Pancreas (tissue), 10 donors: ENCODE results near the gene DDOST. TPM values are rescaled to one million over a fixed set of nuclear protein-coding genes. Genes with fewer than 3 reads are reported as not detected.

Experiments
- ATAC-seq, 4 donors: fragments of 200-7000 bp; cut with Tn5 transposase; one replicate each; pipeline versions ENCODE4 v1.8.0 to v1.9.1; 2020; ENCODE audit warnings: mild to moderate bottlenecking in 4 of 4, moderate library complexity in 4 of 4
- DNase-seq, 6 donors: peaks; one replicate each; pipeline ENCODE4 v3.0.0-alpha.2; 2020
- FAIRE-seq: peaks from 2 replicates; lab custom pipeline; 2012; peaks lifted over from hg19 to GRCh38; lab: Jason Lieb, UNC
- H3K27ac ChIP-seq, 4 donors: fragments of 200-600 bp; sonication (generic); 1 replicate in 3 of 4; 2 replicates in 1 of 4; pipeline versions ENCODE4 v1.5.0 to v1.8.0; 2020
- H3K27me3 ChIP-seq, 4 donors: fragments of 200-600 bp; one replicate each; pipeline ENCODE4 v1.8.0; 2021
- H3K36me3 ChIP-seq, 3 donors: fragments of 200-600 bp; sonication (generic) in 1 of 3; one replicate each; pipeline versions ENCODE4 v1.5.0 to v1.8.0; 2020 to 2021
- H3K4me1 ChIP-seq, 3 donors: fragments of 200-600 bp; one replicate each; pipeline ENCODE4 v1.8.0; 2021
- H3K4me3 ChIP-seq, 4 donors: fragments of 200-600 bp; sonication (generic) in 2 of 4; one replicate each; pipeline versions ENCODE4 v1.5.0 to v1.8.0; 2020 to 2021
- H3K9me3 ChIP-seq, 4 donors: fragments of 200-600 bp; one replicate each; pipeline ENCODE4 v1.8.0; 2021
- CTCF ChIP-seq, 4 donors: fragments of 200-600 bp; sonication (generic) in 3 of 4; IDR thresholded peaks; one replicate each; pipeline versions ENCODE4 v1.5.0 to v1.8.0; 2021; ENCODE audit warnings: antibody characterized with exemption in 4 of 4
- WGBS, 2 donors: extraction: QIAGEN DNeasy Blood & Tissue Kit; methylation state at CpG; one replicate each; pipeline ENCODE4 v1.1.7; 2013; 5-methylcytosine and 5-hydroxymethylcytosine counted together
- intact Hi-C, 3 donors: fragments of 100-400 bp; cut with DNase I; formaldehyde crosslinking; loops; one replicate each; pipeline versions ENCODE4 v1.11.1 to v1.14.2; 2022
- polyA plus RNA-seq, 2 donors: library from polyadenylated mRNA; stranded (reverse); fragments of 200-250 nt; gene quantifications; one replicate each; pipeline ENCODE4 v1.2.3, GENCODE V29; 2013
- total RNA-seq, 6 donors: library from RNA; stranded (reverse); fragmentation: NEBNext Ultra II Directional in 4 of 6; extraction: Animal tissue kit (Norgen Biotek cat#: 25700) in 4 of 6; gene quantifications; one replicate each; pipeline versions ENCODE4 v1.2.1 to v1.2.4, GENCODE V29; 2021 to 2023
- donor health status: healthy with polysubstance abuse.
- donor health status: DM: no; HTN: no; CAD: no; lungs with moderate emphysema.
- donor health status: DM: no; HTN: no; CAD: no.
- donor health status: control.
- donor health status: control.
- donor health status: Bipolar disorder and iron deficiency.
- donor health status: DM: yes; HTN: yes; CAD: no.
- donor health status: DM: no; HTN: no; CAD: no.
- donor health status: DM: no; HTN: no; CAD: no.
- donor health status: DM: yes; HTN: yes; CAD: no.

DDOST gene
- total and polyA plus RNA-seq, 8 donors: 98.2 to 190 (median 133) TPM

GRCh38 chr1:20640183-20640597, 21.0 kb downstream of the DDOST start:
- H3K36me3 ChIP-seq: peaks cover 0 to 48% (median 10%) of the 10 kb centered on the region in 3 donors
- no peaks in the 10 kb centered on the region for H3K9me3 ChIP-seq
- FAIRE-seq (no peak), DNase-seq (peak in 1 of 6 donors; percentile 51), ATAC-seq (peak; percentile 49 to 84 (median 70))
- H3K4me1 ChIP-seq: no peaks in the 10 kb centered on the region
- H3K27ac ChIP-seq: no peak overlapping the region
- 33 to 41% methylated on average over 6 of the region's 6 CpGs for WGBS, 2 donors
- intact Hi-C loops: no loop called here
- TF ChIP-seq CTCF (IDR thresholded peaks at IDR 0.05): peak; percentile 47 to 75 (median 65)
- H3K4me3 ChIP-seq: no peak overlapping the region
- no peaks in the 10 kb centered on the region for H3K27me3 ChIP-seq

- TF ChIP-seq CTCF (IDR thresholded peaks at IDR 0.05): no peak
- 85 to 93% methylated on average over 8 of the region's 8 CpGs for WGBS, 2 donors
- H3K4me1 ChIP-seq: peaks cover 0 to 7% (median 0%) of the 10 kb centered on the region in 3 donors
Observed at GRCh38 chr1:20636785-20637347, 24.3 kb downstream of the DDOST start.

GRCh38 chr1:20634594-20635084, 26.5 kb downstream of the DDOST start:
- peak overlapping the region in 2 of 4 donors; percentile 82 to 90 for H3K27ac ChIP-seq
- intact Hi-C loops: loop anchor here in 2 of 3 donors (5.0 to 10.0 kb wide), 2 partner anchors 107 to 110 kb away; no protein-coding TSS in a partner anchor

More at GRCh38 chr1:20636785-20637347, 24.3 kb downstream of the DDOST start:
- H3K4me3 ChIP-seq: no peak overlapping the region
- H3K27me3 ChIP-seq: no peaks in the 10 kb centered on the region
- FAIRE-seq (no peak), ATAC-seq (no peak), DNase-seq (no peak)
- H3K27ac ChIP-seq: no peak overlapping the region
- H3K9me3 ChIP-seq: no peaks in the 10 kb centered on the region
- intact Hi-C loops: loop anchor here in 2 of 3 donors (5.0 to 10.0 kb wide), 2 partner anchors 110 to 112 kb away; no protein-coding TSS in a partner anchor
- H3K36me3 ChIP-seq: peaks cover 0 to 26% (median 10%) of the 10 kb centered on the region in 3 donors

GRCh38 chr1:20634065-20634593, 27.0 kb downstream of the DDOST start:
- Histone ChIP-seq H3K4me3 (peak overlapping the region; percentile 71 to 98 (median 94)), H3K9me3 (no peaks in the 10 kb centered on the region), H3K27ac (peak overlapping the region; percentile 73 to 90 (median 82)), H3K36me3 (peaks cover 0 to 20% (median 10%) of the 10 kb centered on the region in 3 donors), H3K4me1 (peaks cover 0 to 7% (median 0%) of the 10 kb centered on the region in 3 donors), H3K27me3 (no peaks in the 10 kb centered on the region)
- FAIRE-seq: no peak
- WGBS, 2 donors: 0 to 1% methylated on average over 11 of the region's 11 CpGs
- DNase-seq: no peak
- TF ChIP-seq CTCF (IDR thresholded peaks at IDR 0.05): no peak
- intact Hi-C loops: loop anchor here in 1 of 3 donors (10.0 kb wide), 1 partner anchor 109 kb away; no protein-coding TSS in a partner anchor
- peak; percentile 1 to 14 (median 6) for ATAC-seq

More at GRCh38 chr1:20634594-20635084, 26.5 kb downstream of the DDOST start:
- H3K4me1 ChIP-seq: peaks cover 0 to 7% (median 0%) of the 10 kb centered on the region in 3 donors
- TF ChIP-seq CTCF (IDR thresholded peaks at IDR 0.05): no peak
- no peak for FAIRE-seq
- peaks cover 0 to 24% (median 10%) of the 10 kb centered on the region in 3 donors for H3K36me3 ChIP-seq
- peak overlapping the region; percentile 71 to 98 (median 94) for H3K4me3 ChIP-seq
- peak; percentile 64 to 69 (median 68) for ATAC-seq
- 0 to 3% methylated on average over 4 of the region's 4 CpGs for WGBS, 2 donors
- no peaks in the 10 kb centered on the region for H3K27me3 ChIP-seq
- DNase-seq: peak; percentile 53 to 81 (median 66)
- no peaks in the 10 kb centered on the region for H3K9me3 ChIP-seq
